Activated CD8-positive, alpha-beta memory T cell treated with anti-CD3 and anti-CD28 coated beads for 24 hours (primary cell): ENCODE measurements around the gene CCDC192.

Experiments
- DNase-seq: peaks from one replicate; pipeline ENCODE4 v3.0.0-alpha.2; 2020

CCDC192 gene

DNA sequence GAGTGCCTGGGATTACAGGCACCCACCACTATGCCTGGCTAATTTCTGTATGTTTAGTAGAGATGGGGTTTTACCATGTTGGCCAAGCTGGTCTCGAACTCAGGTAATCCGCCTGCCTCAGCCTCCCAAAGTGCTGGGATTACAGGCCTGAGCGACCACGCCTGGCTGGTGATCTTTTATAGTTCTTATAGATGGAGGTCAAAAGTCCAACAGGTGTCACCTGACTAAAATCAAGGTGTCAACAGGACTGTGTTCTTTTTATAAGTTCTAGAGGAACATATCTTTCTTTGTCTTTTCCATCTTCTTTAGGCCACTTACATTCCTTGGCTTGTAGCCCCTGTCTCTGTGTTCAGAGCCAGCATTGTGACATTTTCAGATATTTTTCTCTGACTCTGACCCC lies 224.9 kb downstream of the CCDC192 start:
- no peak for DNase-seq

- DNase-seq: no peak
These were observed 227.1 kb downstream of the CCDC192 start for GRCh38 chr5:127930311-127930710.

- DNase-seq: no peak
These were observed 228.2 kb downstream of the CCDC192 start for GRCh38 chr5:127931396-127931795.

DNA sequence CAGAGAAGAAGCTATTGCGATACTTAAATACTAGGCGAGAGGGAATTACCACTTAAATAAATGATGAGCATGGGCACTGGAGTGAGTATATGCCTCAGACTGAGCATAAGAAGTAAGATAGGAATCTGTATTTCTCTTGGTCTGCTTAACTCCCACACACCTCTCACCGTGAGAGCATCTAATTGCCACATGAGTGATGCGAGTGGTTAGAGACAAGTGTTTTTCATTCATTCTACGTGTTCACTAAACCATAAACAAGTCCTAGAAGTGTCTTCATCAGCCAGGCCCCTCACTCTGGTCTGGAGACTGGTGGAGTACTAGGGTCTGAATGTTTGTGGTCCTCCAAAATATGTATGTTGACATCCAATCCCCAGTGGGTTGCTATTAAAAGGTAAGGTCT lies 230.2 kb downstream of the CCDC192 start:
- DNase-seq: no peak

DNA sequence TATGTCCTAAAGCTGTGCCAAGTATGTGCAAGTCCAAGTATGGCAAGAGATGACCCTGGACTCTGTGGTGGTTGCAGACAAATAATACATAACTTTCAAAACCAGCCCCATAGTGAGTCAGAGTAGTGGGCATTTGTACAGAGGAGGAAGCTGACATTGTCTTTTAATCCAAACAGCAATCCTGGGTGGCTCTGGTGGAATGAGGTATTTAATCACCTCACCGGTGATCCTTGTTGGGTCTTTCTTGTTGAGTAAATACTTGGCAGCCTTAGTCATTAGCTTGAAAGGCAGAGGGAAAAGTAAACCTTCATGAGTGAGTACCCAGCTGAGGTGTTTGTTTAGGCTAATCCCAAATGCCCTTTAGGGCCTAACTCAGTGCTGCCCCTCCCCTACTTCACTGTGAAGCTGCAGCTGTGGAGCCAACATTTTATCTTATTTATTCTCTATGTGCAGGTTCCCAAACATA lies 231.6 kb downstream of the CCDC192 start:
- no peak for DNase-seq

DNA sequence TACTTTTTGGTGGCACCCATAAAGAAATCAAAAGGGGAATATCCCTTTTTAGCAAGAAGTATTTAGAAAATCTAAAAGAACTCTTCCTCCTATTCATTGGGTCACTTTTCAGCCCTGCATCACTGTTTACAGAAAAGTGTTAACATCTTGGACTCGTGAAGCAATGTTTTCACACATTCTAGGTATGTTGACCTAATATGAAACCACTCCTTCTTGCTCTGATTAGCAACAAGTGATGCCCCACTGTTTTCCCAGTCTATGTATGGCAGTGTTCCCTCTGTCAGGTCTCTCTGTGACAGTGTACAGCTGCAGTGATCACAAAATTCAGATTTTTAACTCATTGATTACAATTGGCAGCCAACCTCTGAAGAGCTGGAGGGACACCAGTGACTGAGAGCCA lies 232.2 kb downstream of the CCDC192 start:
- no peak for DNase-seq

GRCh38 chr5:127936439-127936972 lies 233.3 kb downstream of the CCDC192 start:
- DNase-seq: no peak

DNA sequence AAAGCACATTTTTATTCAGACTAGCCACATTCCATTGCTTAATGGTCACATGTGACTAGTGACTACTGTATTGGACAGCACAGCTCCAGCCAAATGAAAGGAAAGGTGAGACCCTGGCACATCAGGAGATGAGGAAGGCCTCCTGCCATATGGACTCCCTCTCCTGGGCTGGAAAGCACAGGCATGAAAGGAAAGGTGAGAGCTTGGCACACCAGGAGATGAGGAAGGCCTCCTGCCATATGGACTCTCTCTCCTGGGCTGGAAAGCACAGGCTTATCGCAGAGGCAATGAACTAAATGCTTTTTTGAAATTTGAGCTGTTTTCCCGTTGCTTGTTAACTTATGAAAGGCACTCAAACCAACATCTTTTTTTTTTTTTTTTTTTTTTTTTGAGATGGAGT lies 235.6 kb downstream of the CCDC192 start:
- no peak for DNase-seq

GRCh38 chr5:127940854-127941253 lies 237.7 kb downstream of the CCDC192 start:
- DNase-seq: no peak

DNA sequence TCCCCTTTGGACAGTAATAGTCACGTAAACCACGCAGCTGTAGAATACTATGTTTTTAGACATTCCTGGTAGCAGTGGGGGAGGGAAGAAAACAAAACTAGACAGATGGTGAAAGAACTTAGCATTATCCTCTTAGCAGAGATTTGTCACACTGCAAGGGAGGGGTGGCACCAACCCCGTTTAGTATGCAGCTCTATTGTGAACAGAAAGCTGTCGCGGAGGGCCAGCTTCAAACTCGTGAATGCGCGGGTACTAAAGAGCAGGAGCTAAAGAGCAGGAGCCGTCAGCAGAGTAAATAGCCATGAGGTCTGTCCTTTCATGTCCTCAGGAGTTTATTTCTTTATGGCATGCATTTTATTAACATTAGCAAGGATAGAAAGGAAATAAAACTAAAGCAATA lies 238.5 kb downstream of the CCDC192 start:
- DNase-seq: no peak

DNA sequence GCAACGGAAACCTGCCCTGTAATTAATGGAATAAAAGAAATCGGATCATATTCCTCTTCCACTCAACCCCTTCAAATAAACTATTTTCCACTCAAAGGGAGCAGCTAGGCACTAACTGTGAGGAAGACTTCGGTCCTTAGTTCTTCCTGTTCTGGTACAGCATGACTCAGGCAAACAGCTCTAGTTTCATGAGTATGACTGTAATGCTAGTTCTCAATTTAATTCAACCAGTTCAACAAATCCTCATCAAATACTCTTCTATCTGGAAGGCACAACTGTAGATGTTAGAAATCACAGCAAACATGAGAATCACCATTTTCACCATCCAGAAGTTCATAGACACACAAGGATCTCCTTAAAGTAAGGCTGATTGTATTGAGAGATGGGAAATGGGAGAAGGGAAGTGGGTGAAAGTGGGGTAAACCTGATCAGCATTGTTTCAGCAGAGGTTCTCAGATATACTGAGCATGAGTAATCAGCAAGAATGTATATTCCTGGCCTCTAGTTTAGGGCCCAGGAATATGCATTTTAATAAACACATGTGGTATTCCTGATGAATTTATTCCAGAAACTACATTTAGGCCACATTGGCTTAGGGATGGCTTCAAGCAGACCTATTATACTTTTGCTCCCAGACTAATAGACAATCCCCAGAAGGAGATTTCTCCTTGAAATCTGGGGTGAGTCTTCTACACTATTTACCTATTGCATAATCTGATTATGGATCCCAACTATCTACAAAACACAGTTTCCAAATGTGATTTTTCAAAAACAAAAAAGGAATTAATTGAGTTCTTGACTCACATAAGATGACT lies 239.3 kb downstream of the CCDC192 start:
- DNase-seq: no peak

DNA sequence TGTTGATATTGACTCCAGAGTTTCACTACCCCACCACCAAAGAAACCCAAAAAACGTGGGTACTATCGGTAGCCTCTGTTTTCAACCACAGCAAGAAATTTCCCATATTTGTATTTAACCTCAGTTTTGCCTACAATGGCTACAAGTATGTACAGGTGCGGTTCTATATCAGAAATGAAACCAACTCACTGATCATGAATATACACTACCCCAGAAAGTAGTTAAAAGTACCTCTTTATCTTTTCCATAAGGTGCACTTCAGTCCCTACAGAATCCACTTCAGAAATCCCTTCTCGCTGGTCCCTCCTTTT lies 239.8 kb downstream of the CCDC192 start:
- DNase-seq: no peak

- no peak for DNase-seq
These were observed 240.9 kb downstream of the CCDC192 start for GRCh38 chr5:127944125-127944524.

DNA sequence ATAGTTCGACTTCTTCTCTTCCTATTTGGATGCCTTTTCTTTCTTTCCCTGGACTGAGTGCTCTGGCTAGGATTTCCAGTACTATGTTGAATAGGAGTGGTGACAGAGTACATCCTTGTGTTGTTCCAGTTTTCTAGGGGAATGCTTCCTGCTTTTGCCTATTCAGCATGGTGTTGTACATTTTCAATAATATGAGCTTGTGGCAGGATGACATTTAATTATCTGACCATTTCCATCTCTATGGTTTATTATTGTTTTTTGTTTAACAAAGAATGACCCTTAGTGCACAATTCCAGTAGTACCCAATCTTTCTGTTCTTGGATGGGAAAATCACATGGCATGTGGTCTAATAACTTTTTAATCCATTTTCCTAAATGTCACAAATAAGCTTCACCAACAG lies 244.8 kb downstream of the CCDC192 start:
- no peak for DNase-seq

GRCh38 chr5:127950707-127951391 lies 247.7 kb downstream of the CCDC192 start:
- DNase-seq: no peak

DNA sequence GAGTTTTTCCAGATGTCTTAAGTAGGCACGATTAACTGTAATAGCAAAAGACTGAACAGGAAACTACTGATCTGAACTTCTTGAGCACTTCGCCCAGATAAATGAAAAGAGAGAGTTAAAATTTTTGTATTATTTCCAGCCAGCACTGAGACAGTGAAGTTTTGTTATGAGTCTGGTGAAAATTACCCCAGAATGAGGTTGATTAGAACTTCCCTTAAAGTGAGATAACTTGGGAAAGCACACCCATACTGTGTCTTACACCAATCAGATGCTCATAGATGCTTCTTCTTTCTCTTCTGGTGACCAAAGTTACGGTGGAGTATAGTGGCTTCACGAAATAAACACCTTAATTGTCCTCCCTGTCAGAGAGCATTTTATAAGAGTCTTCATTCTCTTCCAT lies 248.6 kb downstream of the CCDC192 start:
- no peak for DNase-seq

DNA sequence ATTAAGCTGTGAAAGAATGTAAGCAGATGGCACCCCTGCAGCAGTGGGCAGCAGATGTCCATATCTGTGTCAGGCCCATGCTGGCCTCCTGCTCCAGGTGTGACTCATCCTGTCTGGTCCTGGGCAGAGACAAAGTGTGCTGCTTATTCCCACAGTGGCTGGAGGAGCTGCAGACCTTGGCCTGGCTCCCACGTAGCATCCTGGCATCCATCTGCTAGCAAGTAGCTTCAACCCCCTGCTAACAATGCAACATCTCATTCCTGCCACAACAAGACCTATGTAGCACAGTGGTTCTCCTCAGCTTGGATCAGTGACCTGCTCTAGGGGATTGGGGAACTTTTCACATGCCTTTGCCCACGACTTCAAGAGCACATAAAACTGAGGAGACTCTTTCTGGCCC lies 254.0 kb downstream of the CCDC192 start:
- DNase-seq: no peak

DNA sequence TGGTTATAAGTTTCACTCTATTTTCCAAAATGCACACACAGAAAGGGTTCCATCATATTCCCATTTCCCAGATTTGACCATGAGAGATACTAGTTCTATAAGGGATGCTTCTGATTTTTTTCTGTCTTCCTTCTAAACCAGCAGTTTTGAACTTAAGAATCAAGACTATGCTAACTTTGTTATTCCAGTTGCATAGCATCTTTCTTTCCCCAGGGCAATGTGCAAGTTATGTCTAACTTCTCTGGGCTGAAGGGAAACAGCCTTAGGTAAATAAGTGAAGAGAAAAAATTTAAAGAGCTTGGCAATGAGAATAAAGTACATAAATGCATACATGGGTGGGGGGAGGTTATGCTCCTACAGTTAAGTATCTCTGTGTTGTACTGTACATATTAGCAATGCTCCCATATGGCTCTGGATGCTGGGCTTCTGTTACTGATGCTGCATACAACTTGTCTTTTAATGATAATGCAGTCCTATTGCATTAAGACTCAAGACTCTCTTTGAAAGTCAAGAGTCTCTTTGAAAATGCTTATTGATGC lies 254.6 kb downstream of the CCDC192 start:
- DNase-seq: no peak

DNA sequence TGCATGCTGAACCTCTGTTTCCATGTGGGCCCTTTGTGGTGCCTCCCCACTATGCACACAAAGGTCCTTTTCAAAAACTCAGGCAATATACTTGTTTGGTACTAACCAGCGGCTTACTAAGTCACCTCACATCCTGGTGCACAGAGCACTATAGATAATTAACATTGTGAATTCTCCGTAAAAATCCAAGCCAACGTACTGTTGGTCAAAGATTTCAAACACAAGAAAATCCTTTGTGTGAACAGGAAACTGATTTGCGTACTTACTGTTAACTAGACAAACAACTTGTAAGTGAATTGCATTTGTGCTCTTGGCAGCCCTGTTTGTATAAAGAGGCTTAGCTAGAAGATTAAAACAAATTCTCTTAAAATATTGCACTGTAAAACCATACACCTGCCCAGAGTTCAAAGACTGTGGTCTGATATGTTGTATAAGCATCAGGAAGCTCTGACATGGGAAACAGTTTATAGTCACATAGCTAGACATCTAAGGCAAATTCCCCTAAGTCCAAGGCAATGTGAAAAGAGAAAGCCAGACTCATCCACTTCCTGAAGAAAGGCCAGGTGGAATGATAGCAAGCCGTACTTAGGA lies 255.3 kb downstream of the CCDC192 start:
- no peak for DNase-seq

GRCh38 chr5:127959152-127959764 lies 256.1 kb downstream of the CCDC192 start:
- DNase-seq: no peak

DNA sequence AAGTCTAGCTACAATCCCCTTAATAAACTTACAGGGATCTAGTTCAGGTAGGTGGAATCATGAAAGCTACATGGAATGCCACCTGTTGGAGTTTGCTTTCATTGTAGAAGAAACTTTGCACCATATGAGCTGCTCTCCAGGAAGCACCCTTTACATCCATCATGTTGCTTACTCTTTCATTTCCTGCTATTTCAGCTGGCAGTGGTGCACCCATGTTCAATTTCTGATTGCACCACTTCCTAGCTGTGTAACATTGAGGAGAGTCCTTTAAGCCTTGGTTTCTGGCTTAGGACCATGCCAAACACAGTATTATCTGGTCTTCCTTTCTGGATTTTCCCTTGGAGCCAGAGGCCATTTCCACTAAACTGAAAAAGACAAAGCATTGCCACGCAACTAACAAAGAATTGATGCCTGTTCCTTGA lies 257.1 kb downstream of the CCDC192 start:
- no peak for DNase-seq

DNA sequence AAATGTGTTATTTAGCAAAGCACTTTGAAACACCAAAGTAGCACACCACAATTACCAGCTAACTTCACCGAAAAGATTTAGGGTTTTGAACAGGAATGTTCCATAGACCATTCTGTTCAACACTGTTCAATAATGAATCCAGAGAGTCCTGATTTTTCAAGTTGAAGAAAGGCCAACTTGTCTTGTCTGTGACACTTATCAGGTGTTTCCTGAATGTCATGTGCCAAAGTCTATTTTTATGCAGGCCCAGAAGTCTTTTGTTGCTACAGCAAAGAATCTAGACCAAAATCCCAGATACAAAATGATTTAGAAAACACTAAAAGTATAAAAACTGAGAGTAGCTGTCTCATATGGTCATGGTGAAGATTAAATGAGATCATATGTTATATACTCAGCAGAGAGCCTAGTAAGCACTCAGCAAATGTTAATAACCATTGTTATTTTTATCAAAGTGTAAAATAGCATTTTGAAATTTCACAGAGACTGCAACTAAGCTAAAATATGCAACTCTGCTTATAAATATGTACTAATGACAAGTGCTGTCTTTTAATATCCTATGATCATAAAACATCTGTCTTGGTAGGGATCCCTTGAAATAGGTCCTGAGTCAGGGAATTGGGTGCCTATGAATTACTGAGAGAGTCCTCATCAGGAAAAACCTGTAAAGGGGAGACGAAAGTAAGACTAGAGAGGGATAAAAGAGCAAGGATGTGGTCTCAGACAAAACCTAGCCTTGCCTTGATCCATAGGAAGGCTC lies 258.0 kb downstream of the CCDC192 start:
- DNase-seq: no peak
